KMS-11 (cell line): ENCODE results near the gene FADD.

Experiments
- H2AFZ ChIP-seq: fragments of 200-600 bp; sonication (generic); 2 replicates; pipeline ENCODE4 v1.6.1; 2016; ENCODE audit warnings: antibody characterized with exemption, mixed run types, low read depth
- H3K27ac ChIP-seq: fragments of 200-600 bp; sonication (generic); 2 replicates; pipeline ENCODE4 v1.6.1; 2016; ENCODE audit warnings: mild to moderate bottlenecking, mixed run types
- H3K27me3 ChIP-seq: fragments of 200-600 bp; sonication (generic); 2 replicates; pipeline ENCODE4 v1.6.1; 2017; ENCODE audit warnings: mild to moderate bottlenecking, low read depth, mixed run types, moderate library complexity; ENCODE audit not compliant: insufficient read depth
- H3K36me3 ChIP-seq: fragments of 200-600 bp; sonication (generic); 2 replicates; pipeline ENCODE4 v1.6.1; 2017; ENCODE audit warnings: mild to moderate bottlenecking, mixed run types; ENCODE audit not compliant: insufficient read depth
- H3K4me1 ChIP-seq: fragments of 200-600 bp; sonication (generic); 2 replicates; pipeline ENCODE4 v1.6.1; 2016; ENCODE audit warnings: mild to moderate bottlenecking, low read depth, mixed run types; ENCODE audit not compliant: poor library complexity, severe bottlenecking
- H3K4me2 ChIP-seq: fragments of 200-600 bp; sonication (generic); 2 replicates; pipeline ENCODE4 v1.7.0; 2016; ENCODE audit warnings: mild to moderate bottlenecking, mixed run types
- H3K4me3 ChIP-seq: fragments of 200-600 bp; sonication (generic); IDR thresholded peaks from 2 replicates; pipeline ENCODE4 v1.6.1; 2017; ENCODE audit warnings: low read depth, low read length, mixed read lengths; ENCODE audit not compliant: insufficient read depth
- H3K79me2 ChIP-seq: fragments of 200-600 bp; sonication (generic); 2 replicates; pipeline ENCODE4 v1.6.1; 2016; ENCODE audit warnings: low read depth, mixed run types; ENCODE audit not compliant: insufficient read depth
- H3K9ac ChIP-seq: fragments of 200-600 bp; sonication (generic); 2 replicates; pipeline ENCODE4 v1.6.1; 2016; ENCODE audit warnings: mild to moderate bottlenecking, mixed run types
- H4K20me1 ChIP-seq: fragments of 200-600 bp; sonication (generic); 2 replicates; pipeline ENCODE4 v1.6.1; 2016; ENCODE audit warnings: mild to moderate bottlenecking, mixed run types; ENCODE audit not compliant: insufficient read depth
- CTCF ChIP-seq: fragments of 200-600 bp; sonication (generic); conservative IDR thresholded peaks from 2 replicates; pipeline ENCODE4 v1.6.1; 2017; ENCODE audit warnings: low read depth, mild to moderate bottlenecking, antibody characterized with exemption, low read length, moderate library complexity, mixed read lengths

The FADD gene

GRCh38 chr11:70167120-70167519 lies 36.0 kb upstream of the FADD start:
- no peak overlapping the region for H3K4me3 ChIP-seq
- H3K36me3 ChIP-seq, result no peaks in the 10 kb centered on the region
- H3K4me1 ChIP-seq, result no peaks in the 10 kb centered on the region
- no peaks in the 10 kb centered on the region for H3K79me2 ChIP-seq
- no peak overlapping the region for H3K9ac ChIP-seq
- H4K20me1 ChIP-seq, result no peaks in the 10 kb centered on the region
- no peak overlapping the region for H3K4me2 ChIP-seq
- no peak overlapping the region for H3K27ac ChIP-seq
- H3K27me3 ChIP-seq, result peaks cover 21% of the 10 kb centered on the region; the same call in 1 of the 2 replicates
- TF ChIP-seq CTCF, result no peak
- no peak overlapping the region for H2AFZ ChIP-seq

- Histone ChIP-seq H3K36me3 (no peaks in the 10 kb centered on the region), H3K4me3 (no peak overlapping the region), H3K27me3 (peaks cover 21% of the 10 kb centered on the region), H3K9ac (no peak overlapping the region), H3K27ac (no peak overlapping the region), H4K20me1 (no peaks in the 10 kb centered on the region), H3K79me2 (no peaks in the 10 kb centered on the region), H3K4me1 (no peaks in the 10 kb centered on the region), H2AFZ (no peak overlapping the region), H3K4me2 (no peak overlapping the region)
- no peak for TF ChIP-seq CTCF
These were observed 35.2 kb upstream of the FADD start for GRCh38 chr11:70167723-70168404.

- peaks cover 24% of the 10 kb centered on the region for H3K27me3 ChIP-seq
- H4K20me1 ChIP-seq, result no peaks in the 10 kb centered on the region
- H3K36me3 ChIP-seq, result no peaks in the 10 kb centered on the region
These were observed 34.7 kb upstream of the FADD start for GRCh38 chr11:70168405-70168754.

GRCh38 chr11:70169127-70169526 lies 34.0 kb upstream of the FADD start:
- Histone ChIP-seq H2AFZ (no peak overlapping the region), H3K9ac (no peak overlapping the region), H3K27me3 (peaks cover 23% of the 10 kb centered on the region), H3K79me2 (no peaks in the 10 kb centered on the region), H3K4me3 (no peak overlapping the region), H3K36me3 (no peaks in the 10 kb centered on the region), H3K4me1 (no peaks in the 10 kb centered on the region), H3K27ac (no peak overlapping the region), H3K4me2 (no peak overlapping the region), H4K20me1 (no peaks in the 10 kb centered on the region)
- TF ChIP-seq CTCF, result no peak

More at GRCh38 chr11:70168405-70168754, 34.7 kb upstream of the FADD start:
- no peak overlapping the region for H3K27ac ChIP-seq
- no peaks in the 10 kb centered on the region for H3K79me2 ChIP-seq
- H3K4me1 ChIP-seq, result no peaks in the 10 kb centered on the region
- H3K9ac ChIP-seq, result no peak overlapping the region
- no peak overlapping the region for H3K4me3 ChIP-seq
- no peak overlapping the region for H3K4me2 ChIP-seq
- no peak overlapping the region for H2AFZ ChIP-seq
- TF ChIP-seq CTCF, result no peak
